T-cell (primary cell): ENCODE measurements around the gene ALG3. TPM values are rescaled to one million over a fixed set of nuclear protein-coding genes. Genes with fewer than 3 reads are reported as not detected.

Experiments used
- ATAC-seq, 4 experiments: fragments of 200-7000 bp in 3 of 4; fragments of 150-1000 bp in 1 of 4; cut with Tn5 transposase; replicated peaks in 1 of 4; 1 replicate in 3 of 4; 2 replicates in 1 of 4; pipeline ENCODE4 v1.10.0; 2021; ENCODE audit warnings: moderate library complexity in 3 of 4, mild to moderate bottlenecking in 2 of 4, moderate number of reproducible peaks in 1 of 4
- CTCF ChIA-PET, 2 donors: fragments of 300-600 bp; sonication (Branson Sonifier 250); formaldehyde crosslinking; loops; one replicate each; lab custom pipeline; 2022; ENCODE audit warnings: antibody characterized with exemption in 2 of 2; lab: Charles Lee
- POLR2A ChIA-PET, 2 donors: fragments of 300-600 bp; sonication (Branson Sonifier 250); formaldehyde crosslinking; loops; one replicate each; lab custom pipeline; 2022; ENCODE audit warnings: antibody characterized with exemption in 2 of 2; lab: Charles Lee
- DNase-seq, 35 experiments: peaks; one replicate each; pipeline versions ENCODE4 v3.0.0 to v3.0.0-alpha.2; 2013 to 2023
- H3K27ac ChIP-seq: one replicate; pipeline ENCODE4 v1.5.1; 2013; ENCODE audit warnings: low read length
- H3K27me3 ChIP-seq, 2 experiments: replicated peaks in 1 of 2; 1 replicate in 1 of 2; 2 replicates in 1 of 2; pipeline versions ENCODE4 v1.6.1 to v1.7.0; 2013; ENCODE audit warnings: low read length in 1 of 2, mixed read lengths in 1 of 2; ENCODE audit not compliant: control insufficient read depth in 2 of 2, insufficient read depth in 2 of 2; ENCODE audit errors: extremely low read depth in 1 of 2
- H3K36me3 ChIP-seq, 2 donors: 1 replicate in 1 of 2; 2 replicates in 1 of 2; pipeline versions ENCODE4 v1.6.1 to v1.7.0; 2013; ENCODE audit warnings: low read length in 1 of 2; ENCODE audit not compliant: control insufficient read depth in 2 of 2, insufficient read depth in 1 of 2; ENCODE audit errors: extremely low read depth in 1 of 2
- H3K4me1 ChIP-seq, 2 experiments: 1 replicate in 1 of 2; 2 replicates in 1 of 2; pipeline versions ENCODE4 v1.6.1 to v1.7.0; 2013; ENCODE audit warnings: low read length in 2 of 2, mixed read lengths in 1 of 2; ENCODE audit not compliant: insufficient read depth in 2 of 2, control insufficient read depth in 1 of 2; ENCODE audit errors: extremely low read depth in 1 of 2
- H3K4me3 ChIP-seq, 2 donors: 1 replicate in 1 of 2; 2 replicates in 1 of 2; pipeline versions ENCODE4 v1.5.1 to v1.7.0; 2013; ENCODE audit warnings: mild to moderate bottlenecking in 2 of 2, low read length in 1 of 2, moderate library complexity in 1 of 2; ENCODE audit not compliant: control insufficient read depth in 1 of 2; ENCODE audit errors: extremely low read depth in 1 of 2
- H3K9me3 ChIP-seq: 2 replicates; pipeline ENCODE4 v1.7.0; 2013
- H3K27ac Mint-ChIP-seq, 2 donors: one replicate each; pipeline ENCODE4 v1.8.0; 2020 to 2021; ENCODE audit warnings: mild to moderate bottlenecking in 2 of 2, mixed read lengths in 2 of 2
- H3K27me3 Mint-ChIP-seq, 2 donors: one replicate each; pipeline ENCODE4 v1.8.0; 2021 to 2022; ENCODE audit warnings: mixed read lengths in 2 of 2
- H3K36me3 Mint-ChIP-seq: one replicate; pipeline ENCODE4 v1.8.0; 2021; ENCODE audit warnings: mixed read lengths
- H3K4me1 Mint-ChIP-seq, 3 donors: one replicate each; pipeline ENCODE4 v1.8.0; 2020 to 2022; ENCODE audit warnings: mixed read lengths in 3 of 3, mild to moderate bottlenecking in 1 of 3
- H3K4me3 Mint-ChIP-seq, 3 donors: one replicate each; pipeline ENCODE4 v1.8.0; 2020 to 2022; ENCODE audit warnings: mild to moderate bottlenecking in 3 of 3, mixed read lengths in 3 of 3, moderate library complexity in 3 of 3
- H3K9me3 Mint-ChIP-seq, 3 donors: one replicate each; pipeline ENCODE4 v1.8.0; 2020 to 2022; ENCODE audit warnings: mixed read lengths in 3 of 3
- WGBS: methylation state at CpG from one replicate; pipeline ENCODE4 v1.1.5; 2013; ENCODE audit warnings: missing lambda C conversion rate; ENCODE audit not compliant: insufficient coverage; 5-methylcytosine and 5-hydroxymethylcytosine counted together
- total RNA-seq, 35 experiments: library from RNA in 6 of 35; stranded (reverse) in 6 of 35; fragments of 120-200 nt in 1 of 35; gene quantifications; one replicate each; pipeline versions ENCODE4 v1.2.1 to v1.2.4 and lab custom pipeline; 2013 to 2026

ALG3 gene
- total RNA-seq, 5 donors from 2014 or later (not counting 1 experiment from before 2014, with no cell fraction given), result 18.7 to 43.1 (median 39.9) TPM

- DNase-seq (no peak), ATAC-seq (no peak)
- Histone ChIP-seq H3K9me3 (no peaks in the 10 kb centered on the region), H3K27ac (no peak overlapping the region), H3K36me3 (peaks cover 11 to 41% of the 10 kb centered on the region in 2 donors), H3K4me3 (no peak overlapping the region), H3K27me3 (peaks cover 0 to 3% of the 10 kb centered on the region in 2 experiments), H3K4me1 (peaks cover 0 to 4% of the 10 kb centered on the region in 2 experiments)
- no peaks in the 10 kb centered on the region for H3K27me3 Mint-ChIP-seq
- POLR2A ChIA-PET, result no interaction called here
- no peak overlapping the region for H3K4me3 Mint-ChIP-seq
- peaks cover 30% of the 10 kb centered on the region for H3K36me3 Mint-ChIP-seq
- H3K4me1 Mint-ChIP-seq, result peaks cover 0 to 20% (median 3%) of the 10 kb centered on the region in 3 donors
- WGBS, result 97% methylated on average over 4 of the region's 5 CpGs
- H3K27ac Mint-ChIP-seq, result no peak overlapping the region
- CTCF ChIA-PET, result interaction anchor here in 1 of 2 donors (0.6 kb wide), 1 partner anchor 11 kb away, joined by 4 read pairs; no protein-coding TSS in a partner anchor
- H3K9me3 Mint-ChIP-seq, result no peaks in the 10 kb centered on the region
Measured at GRCh38 chr3:184242297-184242685, 6.5 kb downstream of the ALG3 start.

GRCh38 chr3:184241447-184242296 is 7.1 kb downstream of the ALG3 start:
- H3K4me3 Mint-ChIP-seq, result no peak overlapping the region
- peaks cover 0 to 3% of the 10 kb centered on the region in 2 experiments for H3K27me3 ChIP-seq
- H3K27ac ChIP-seq, result no peak overlapping the region
- H3K4me1 ChIP-seq, result no peaks in the 10 kb centered on the region
- POLR2A ChIA-PET, result interaction anchor here in 1 of 2 donors (0.6 kb wide), 1 partner anchor 16 kb away, joined by 4 read pairs; no protein-coding TSS in a partner anchor
- no peaks in the 10 kb centered on the region for H3K27me3 Mint-ChIP-seq
- 81% methylated on average over 42 of the region's 46 CpGs for WGBS
- DNase-seq (peak in 3 of 35 experiments; percentile 10 to 23 (median 20)), ATAC-seq (peak; percentile 32 to 51 (median 48))
- H3K4me3 ChIP-seq, result no peak overlapping the region
- peaks cover 0 to 20% (median 3%) of the 10 kb centered on the region in 3 donors for H3K4me1 Mint-ChIP-seq
- H3K36me3 Mint-ChIP-seq, result peaks cover 30% of the 10 kb centered on the region
- CTCF ChIA-PET, result interaction anchor here in 1 of 2 donors (0.6 kb wide), 1 partner anchor 12 kb away, joined by 4 read pairs; no protein-coding TSS in a partner anchor
- no peaks in the 10 kb centered on the region for H3K9me3 ChIP-seq
- H3K36me3 ChIP-seq, result peaks cover 11 to 41% of the 10 kb centered on the region in 2 donors
- no peak overlapping the region for H3K27ac Mint-ChIP-seq
- no peaks in the 10 kb centered on the region for H3K9me3 Mint-ChIP-seq

- Histone ChIP-seq H3K27me3 (peaks cover 0 to 7% of the 10 kb centered on the region in 2 experiments), H3K4me1 (no peaks in the 10 kb centered on the region), H3K9me3 (no peaks in the 10 kb centered on the region), H3K36me3 (peaks cover 11 to 41% of the 10 kb centered on the region in 2 donors), H3K4me3 (no peak overlapping the region), H3K27ac (no peak overlapping the region)
- DNase-seq, result no peak
- Mint-ChIP-seq H3K4me1 (peaks cover 0 to 19% (median 2%) of the 10 kb centered on the region in 3 donors), H3K27me3 (no peaks in the 10 kb centered on the region), H3K4me3 (no peak overlapping the region), H3K27ac (no peak overlapping the region), H3K36me3 (peaks cover 29% of the 10 kb centered on the region), H3K9me3 (no peaks in the 10 kb centered on the region)
- POLR2A ChIA-PET, result no interaction called here
- CTCF ChIA-PET, result interaction anchor here in 1 of 2 donors (2.1 kb wide), 1 partner anchor 14 kb away, joined by 8 read pairs; no protein-coding TSS in a partner anchor
- ATAC-seq, result no peak
- 82% methylated on average over 17 of the region's 17 CpGs for WGBS
Measured at GRCh38 chr3:184241141-184241446, 7.7 kb downstream of the ALG3 start.

DNA sequence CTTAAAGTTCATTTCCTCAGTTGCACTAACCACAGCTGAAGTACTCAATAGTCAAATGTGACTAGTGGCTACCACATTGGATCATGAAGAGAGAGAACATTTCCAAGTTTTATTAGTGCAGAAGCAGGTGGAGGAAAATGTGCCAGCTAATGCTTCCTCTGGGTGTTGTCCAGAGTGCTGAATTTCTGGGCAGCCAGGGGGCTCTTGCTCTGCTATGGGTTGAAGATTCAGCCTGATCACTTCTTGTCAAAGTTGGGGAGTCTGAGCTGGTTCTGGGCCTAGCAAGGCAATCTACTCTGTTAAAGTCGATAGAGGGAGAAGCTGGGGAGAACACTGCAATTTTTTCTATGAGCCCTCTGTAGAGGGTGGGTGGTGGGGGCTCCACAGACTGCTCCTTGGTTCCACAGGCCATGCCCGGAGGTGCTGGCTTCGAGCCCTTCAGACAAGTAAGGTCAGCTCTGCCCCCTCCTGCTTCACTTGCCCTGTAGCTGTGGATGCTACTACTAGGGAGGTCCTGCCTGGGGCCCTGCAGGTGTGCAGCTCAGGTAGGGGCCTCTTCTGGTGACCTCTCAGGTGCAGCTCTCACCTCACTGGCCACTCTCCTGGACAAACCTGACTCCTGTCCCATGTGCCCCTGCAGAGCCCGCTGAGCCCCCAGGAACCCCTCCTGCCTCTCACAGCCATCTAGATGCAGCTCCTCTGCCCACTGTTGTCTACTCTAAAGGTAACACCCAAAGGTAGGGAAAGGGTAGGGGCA is 8.2 kb downstream of the ALG3 start:
- ATAC-seq (peak in 2 of 4 experiments; percentile 24 to 35), DNase-seq (peak in 2 of 35 experiments; percentile 6 to 22)
- Histone ChIP-seq H3K27me3 (peaks cover 0 to 7% of the 10 kb centered on the region in 2 experiments), H3K4me3 (no peak overlapping the region), H3K27ac (no peak overlapping the region), H3K36me3 (peaks cover 11 to 36% of the 10 kb centered on the region in 2 donors), H3K4me1 (no peaks in the 10 kb centered on the region), H3K9me3 (no peaks in the 10 kb centered on the region)
- Mint-ChIP-seq H3K27ac (no peak overlapping the region), H3K36me3 (peaks cover 24% of the 10 kb centered on the region), H3K4me1 (peaks cover 0 to 15% (median 0%) of the 10 kb centered on the region in 3 donors), H3K4me3 (no peak overlapping the region), H3K27me3 (no peaks in the 10 kb centered on the region), H3K9me3 (no peaks in the 10 kb centered on the region)
- WGBS, result 57% methylated on average over 1 of the region's 4 CpGs
- CTCF ChIA-PET, result interaction anchor here in 1 of 2 donors (2.1 kb wide), 1 partner anchor 14 kb away, joined by 8 read pairs; no protein-coding TSS in a partner anchor
- POLR2A ChIA-PET, result no interaction called here

DNA sequence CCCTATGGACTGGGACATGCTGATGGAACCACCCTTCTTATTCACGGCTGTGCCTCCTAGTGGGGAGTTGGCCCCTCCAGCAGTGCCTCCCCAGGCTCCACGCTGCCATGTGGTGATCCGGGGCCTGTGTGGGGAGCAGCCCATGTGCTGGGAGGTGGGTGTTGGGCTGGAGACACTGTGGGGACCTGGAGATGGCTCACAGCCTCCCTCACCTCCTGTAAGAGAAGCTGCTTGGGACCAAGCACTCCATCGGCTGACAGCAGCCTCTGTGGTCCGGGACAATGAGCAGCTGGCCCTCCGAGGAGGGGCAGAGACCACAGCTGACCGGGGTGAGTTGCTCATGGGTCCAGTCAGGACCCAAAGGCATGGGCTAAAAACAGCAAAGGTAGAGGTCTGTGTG is 9.1 kb downstream of the ALG3 start:
- POLR2A ChIA-PET, result no interaction called here
- Histone ChIP-seq H3K36me3 (peaks cover 11 to 28% of the 10 kb centered on the region in 2 donors), H3K4me3 (no peak overlapping the region), H3K27ac (no peak overlapping the region), H3K9me3 (no peaks in the 10 kb centered on the region), H3K4me1 (no peaks in the 10 kb centered on the region), H3K27me3 (peaks cover 0 to 7% of the 10 kb centered on the region in 2 experiments)
- Mint-ChIP-seq H3K4me3 (no peak overlapping the region), H3K27ac (no peak overlapping the region), H3K9me3 (no peaks in the 10 kb centered on the region), H3K4me1 (peaks cover 0 to 10% (median 0%) of the 10 kb centered on the region in 3 donors), H3K27me3 (no peaks in the 10 kb centered on the region), H3K36me3 (peaks cover 18% of the 10 kb centered on the region)
- 81% methylated on average over 4 of the region's 7 CpGs for WGBS
- DNase-seq, result no peak
- CTCF ChIA-PET, result interaction anchor here in 1 of 2 donors (2.1 kb wide), 1 partner anchor 13 kb away, joined by 8 read pairs; no protein-coding TSS in a partner anchor
- no peak for ATAC-seq

DNA sequence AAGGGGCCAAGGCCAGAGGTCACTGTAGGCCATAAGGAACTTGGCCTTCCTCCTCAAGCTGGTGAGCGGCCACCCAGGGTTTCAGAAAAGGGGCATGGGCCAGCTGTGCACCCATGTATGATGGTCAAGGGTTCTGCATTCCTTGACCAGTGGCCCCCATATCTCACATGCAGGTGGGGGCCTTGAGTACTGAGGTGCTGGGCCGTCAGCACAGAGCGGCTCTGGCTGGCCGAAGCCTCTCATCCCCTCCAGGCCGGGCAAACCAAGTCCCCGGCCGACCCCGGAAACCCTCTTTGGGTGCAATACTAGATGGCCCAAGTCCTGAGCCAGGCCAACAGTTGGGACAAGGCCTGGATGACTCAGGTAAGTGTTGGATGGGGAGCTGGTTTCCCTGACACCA is 9.5 kb downstream of the ALG3 start:
- DNase-seq, result no peak
- H3K9me3 ChIP-seq, result no peaks in the 10 kb centered on the region
- H3K27me3 ChIP-seq, result peaks cover 0 to 9% of the 10 kb centered on the region in 2 experiments
- no peak overlapping the region for H3K27ac Mint-ChIP-seq
- H3K4me1 ChIP-seq, result no peaks in the 10 kb centered on the region
- H3K27ac ChIP-seq, result no peak overlapping the region
- ChIA-PET POLR2A (no interaction called here), CTCF (interaction anchor here in 1 of 2 donors (2.1 kb wide), 1 partner anchor 12 kb away, joined by 8 read pairs; no protein-coding TSS in a partner anchor)
- H3K9me3 Mint-ChIP-seq, result no peaks in the 10 kb centered on the region
- no peak overlapping the region for H3K4me3 Mint-ChIP-seq
- 89% methylated on average over 8 of the region's 8 CpGs for WGBS
- H3K27me3 Mint-ChIP-seq, result no peaks in the 10 kb centered on the region
- H3K4me3 ChIP-seq, result no peak overlapping the region
- H3K36me3 Mint-ChIP-seq, result peaks cover 14% of the 10 kb centered on the region
- no peak for ATAC-seq
- H3K36me3 ChIP-seq, result peaks cover 11 to 23% of the 10 kb centered on the region in 2 donors
- peaks cover 0 to 10% (median 0%) of the 10 kb centered on the region in 3 donors for H3K4me1 Mint-ChIP-seq
